HCT116 (cell line): ENCODE results near the gene LGALS4. TPM values are rescaled to one million over a fixed set of nuclear protein-coding genes. Genes with fewer than 3 reads are reported as not detected.
A peak's percentile ranks its signal among the peaks of the same experiment; 100 is the strongest.

Experiments used
- ATAC-seq: fragments of 200-7000 bp; cut with Tn5 transposase; 2 replicates; pipeline ENCODE4 v1.9.1; 2020; ENCODE audit warnings: mild to moderate bottlenecking, moderate library complexity
- BruUV-seq: library from RNA; stranded (reverse); fragments of 400-500 nt; replicated peaks from 2 replicates; lab custom pipeline; 2021; lab: Mats Ljungman, UMichigan
- CTCF ChIA-PET: fragments of 300-600 bp; sonication (Branson Sonifier 250); formaldehyde crosslinking; loops from one replicate; lab custom pipeline; 2021; ENCODE audit warnings: antibody characterized with exemption; lab: Charles Lee
- POLR2A ChIA-PET: fragments of 300-600, 350-600 bp; sonication (Branson Sonifier 250); formaldehyde crosslinking; loops from one replicate; lab custom pipeline; 2021; ENCODE audit warnings: antibody characterized with exemption; lab: Charles Lee
- RAD21 ChIA-PET, 2 experiments: fragments of 300-600 bp; sonication (Branson Sonifier 250); formaldehyde crosslinking; loops; one replicate each; lab custom pipeline; 2023; ENCODE audit warnings: low total read pairs in 2 of 2; ENCODE audit not compliant: uncharacterized antibody in 2 of 2, unreplicated experiment in 2 of 2, low non-redundant PET in 1 of 2; lab: Charles Lee
- DNase-seq: peaks from one replicate; pipeline ENCODE4 v3.0.0-alpha.2; 2010; ENCODE audit warnings: low read depth, low spot score
- H2AFZ ChIP-seq: fragments of 200-600 bp; shearing (Covaris generic), sonication (generic); 2 replicates; pipeline ENCODE4 v1.6.1; 2017; ENCODE audit warnings: low read depth, mixed run types, mixed read lengths, antibody characterized with exemption, low read length; ENCODE audit not compliant: poor library complexity, severe bottlenecking
- H3K27ac ChIP-seq: 2 replicates; pipeline ENCODE4 v1.5.1; 2012; ENCODE audit warnings: low read depth, low read length
- H3K27me3 ChIP-seq: fragments of 200-600 bp; sonication (generic); 2 replicates; pipeline ENCODE4 v1.6.1; 2016; ENCODE audit warnings: mixed run types, low read length, mixed read lengths; ENCODE audit not compliant: insufficient read depth
- H3K36me3 ChIP-seq, 2 experiments: fragments of 200-500 bp in 1 of 2; fragments of 200-600 bp in 1 of 2; sonication (Bioruptor generic) in 1 of 2; sonication (generic) in 1 of 2; 2 replicates each; pipeline versions ENCODE4 v1.5.1 to v1.6.1; 2014 to 2016; ENCODE audit warnings: low read length in 2 of 2, inconsistent platforms in 1 of 2, mixed read lengths in 1 of 2, mixed run types in 1 of 2; ENCODE audit not compliant: insufficient read depth in 2 of 2, control insufficient read depth in 1 of 2
- H3K4me1 ChIP-seq, 2 experiments: fragments of 200-600 bp in 1 of 2; sonication (generic) in 1 of 2; 2 replicates each; pipeline versions ENCODE4 v1.5.1 to v1.6.1; 2012 to 2017; ENCODE audit warnings: low read length in 2 of 2, inconsistent platforms in 1 of 2, mild to moderate bottlenecking in 1 of 2, mixed read lengths in 1 of 2, mixed run types in 1 of 2, moderate library complexity in 1 of 2; ENCODE audit not compliant: insufficient read depth in 2 of 2, control insufficient read depth in 1 of 2
- H3K4me2 ChIP-seq: fragments of 200-600 bp; sonication (generic); 2 replicates; pipeline ENCODE4 v1.6.1; 2017; ENCODE audit warnings: mixed run types, low read length, mixed read lengths
- H3K4me3 ChIP-seq, 2 experiments: fragments of 200-600 bp in 1 of 2; sonication (generic) in 1 of 2; replicated peaks in 1 of 2; 2 replicates each; pipeline ENCODE4 v1.5.1; 2011 to 2016; ENCODE audit warnings: low read length in 2 of 2, control low read depth in 1 of 2, low read depth in 1 of 2, mild to moderate bottlenecking in 1 of 2, mixed read lengths in 1 of 2, mixed run types in 1 of 2
- H3K79me2 ChIP-seq: fragments of 200-600 bp; sonication (generic); 2 replicates; pipeline ENCODE4 v1.6.1; 2017; ENCODE audit warnings: mild to moderate bottlenecking, mixed run types, low read length, moderate library complexity, mixed read lengths; ENCODE audit not compliant: insufficient read depth
- H3K9ac ChIP-seq: fragments of 200-600 bp; sonication (generic); 2 replicates; pipeline ENCODE4 v1.6.1; 2016; ENCODE audit warnings: low read length, mixed read lengths
- H3K9me2 ChIP-seq: fragments of 200-600 bp; sonication (generic), shearing (Covaris generic); 2 replicates; pipeline ENCODE4 v1.6.1; 2017; ENCODE audit warnings: mixed run types, mild to moderate bottlenecking, moderate library complexity; ENCODE audit not compliant: insufficient read depth
- H3K9me3 ChIP-seq, 2 experiments: fragments of 200-500 bp in 1 of 2; fragments of 200-600 bp in 1 of 2; sonication (Bioruptor generic) in 1 of 2; sonication (generic) in 1 of 2; 2 replicates each; pipeline ENCODE4 v1.6.1; 2014 to 2017; ENCODE audit warnings: low read length in 2 of 2, mixed read lengths in 2 of 2, inconsistent platforms in 1 of 2, low read depth in 1 of 2, mild to moderate bottlenecking in 1 of 2, mixed run types in 1 of 2, moderate library complexity in 1 of 2; ENCODE audit not compliant: control insufficient read depth in 1 of 2, insufficient read depth in 1 of 2
- H4K20me1 ChIP-seq: fragments of 200-600 bp; sonication (generic), shearing (Covaris generic); 2 replicates; pipeline ENCODE4 v1.6.1; 2017; ENCODE audit warnings: mixed run types, mild to moderate bottlenecking, moderate library complexity; ENCODE audit not compliant: insufficient read depth
- POLR2A ChIP-seq: IDR thresholded peaks from 2 replicates; pipeline ENCODE4 v1.7.0; 2011; ENCODE audit warnings: borderline replicate concordance; ENCODE audit not compliant: insufficient read depth, insufficient read length; ENCODE audit errors: extremely low read depth
- POLR2AphosphoS5 ChIP-seq: IDR thresholded peaks from 2 replicates; pipeline ENCODE4 v1.6.1; 2011; ENCODE audit warnings: mild to moderate bottlenecking, low read depth, low read length, moderate library complexity
- SP1 ChIP-seq: IDR thresholded peaks from 2 replicates; pipeline ENCODE4 v1.6.1; 2012; ENCODE audit warnings: low read depth
- SRF ChIP-seq: IDR thresholded peaks from 2 replicates; pipeline ENCODE4 v1.6.1; 2012; ENCODE audit warnings: low read depth
- intact Hi-C: fragments of 100-400 bp; cut with micrococcal nuclease; formaldehyde crosslinking; loops from 2 replicates; pipeline ENCODE4 v1.10.0; 2022
- total RNA-seq: library from RNA; stranded (reverse); gene quantifications from one replicate; pipeline ENCODE4 v1.2.1, GENCODE V29; 2021; ENCODE audit not compliant: unreplicated experiment
- TF ChIP-seq, protein P1 (sequence below): IDR thresholded peaks from 2 replicates; pipeline ENCODE4 v1.6.1; 2012; ENCODE audit warnings: low read depth

LGALS4 gene
- total RNA-seq, 1 experiment from 2014 or later, result 0.86 TPM

DNA sequence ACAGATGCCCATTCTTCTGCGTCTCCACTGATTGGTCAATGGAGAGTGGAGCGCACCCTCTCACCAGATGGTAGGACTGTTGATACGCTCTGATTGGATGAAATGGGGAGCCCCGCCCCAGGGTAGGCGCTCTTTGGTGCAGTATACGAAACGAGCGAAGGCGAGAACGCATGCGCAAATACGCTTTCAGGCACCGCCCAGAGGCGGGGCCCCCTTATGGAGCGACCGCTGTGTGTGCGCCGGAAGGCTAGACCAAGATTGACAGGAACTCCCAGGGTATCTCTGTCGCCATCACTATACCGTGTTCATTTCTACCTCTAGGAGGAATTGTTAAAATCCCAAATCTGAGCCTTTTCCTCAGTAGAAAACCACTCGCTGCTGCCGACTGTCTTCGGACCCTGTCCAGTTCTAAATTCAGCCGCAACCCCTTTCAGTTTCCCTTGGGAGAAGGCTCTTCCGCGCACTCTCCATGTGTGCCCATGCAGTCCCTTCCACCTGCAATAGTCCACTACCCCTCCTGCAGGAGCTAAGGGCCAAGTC lies 37.8 kb upstream of the LGALS4 start:
- Histone ChIP-seq H3K9me2 (no peaks in the 10 kb centered on the region), H3K36me3 (peaks cover 19 to 31% of the 10 kb centered on the region in 2 experiments), H3K4me1 (peaks cover 14 to 41% of the 10 kb centered on the region in 2 experiments), H2AFZ (no peak overlapping the region), H3K9ac (peak overlapping the region; percentile 96), H3K4me3 (peak overlapping the region; percentile 77 to 84), H3K9me3 (no peaks in the 10 kb centered on the region), H4K20me1 (peaks cover 5% of the 10 kb centered on the region; the same call in 1 of the 2 replicates)
- no TSS peak for BruUV-seq
- CTCF ChIA-PET, result no interaction called here
- DNase-seq, result peak; percentile 100
- TF ChIP-seq SP1, result no peak
- peak; percentile 96 for TF ChIP-seq POLR2A
- TF ChIP-seq POLR2AphosphoS5, result peak; percentile 86
- peak; percentile 20 for TF ChIP-seq SRF
- TF ChIP-seq, protein P1, sequence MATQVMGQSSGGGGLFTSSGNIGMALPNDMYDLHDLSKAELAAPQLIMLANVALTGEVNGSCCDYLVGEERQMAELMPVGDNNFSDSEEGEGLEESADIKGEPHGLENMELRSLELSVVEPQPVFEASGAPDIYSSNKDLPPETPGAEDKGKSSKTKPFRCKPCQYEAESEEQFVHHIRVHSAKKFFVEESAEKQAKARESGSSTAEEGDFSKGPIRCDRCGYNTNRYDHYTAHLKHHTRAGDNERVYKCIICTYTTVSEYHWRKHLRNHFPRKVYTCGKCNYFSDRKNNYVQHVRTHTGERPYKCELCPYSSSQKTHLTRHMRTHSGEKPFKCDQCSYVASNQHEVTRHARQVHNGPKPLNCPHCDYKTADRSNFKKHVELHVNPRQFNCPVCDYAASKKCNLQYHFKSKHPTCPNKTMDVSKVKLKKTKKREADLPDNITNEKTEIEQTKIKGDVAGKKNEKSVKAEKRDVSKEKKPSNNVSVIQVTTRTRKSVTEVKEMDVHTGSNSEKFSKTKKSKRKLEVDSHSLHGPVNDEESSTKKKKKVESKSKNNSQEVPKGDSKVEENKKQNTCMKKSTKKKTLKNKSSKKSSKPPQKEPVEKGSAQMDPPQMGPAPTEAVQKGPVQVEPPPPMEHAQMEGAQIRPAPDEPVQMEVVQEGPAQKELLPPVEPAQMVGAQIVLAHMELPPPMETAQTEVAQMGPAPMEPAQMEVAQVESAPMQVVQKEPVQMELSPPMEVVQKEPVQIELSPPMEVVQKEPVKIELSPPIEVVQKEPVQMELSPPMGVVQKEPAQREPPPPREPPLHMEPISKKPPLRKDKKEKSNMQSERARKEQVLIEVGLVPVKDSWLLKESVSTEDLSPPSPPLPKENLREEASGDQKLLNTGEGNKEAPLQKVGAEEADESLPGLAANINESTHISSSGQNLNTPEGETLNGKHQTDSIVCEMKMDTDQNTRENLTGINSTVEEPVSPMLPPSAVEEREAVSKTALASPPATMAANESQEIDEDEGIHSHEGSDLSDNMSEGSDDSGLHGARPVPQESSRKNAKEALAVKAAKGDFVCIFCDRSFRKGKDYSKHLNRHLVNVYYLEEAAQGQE, result no peak
- TF ChIP-seq, all 23 proteins: peak for 3
- intact Hi-C loops, result loop anchor here (1.0 to 5.0 kb wide), 3 partner anchors 49 to 168 kb away; partner anchors contain the start of genes MRPS12, NFKBIB, SARS2 and SIRT2
- Histone ChIP-seq H3K27ac (peak overlapping the region; percentile 98), H3K4me2 (peak overlapping the region; percentile 92), H3K27me3 (no peaks in the 10 kb centered on the region), H3K79me2 (peaks cover 37% of the 10 kb centered on the region)
- ChIA-PET POLR2A (interaction anchor here (0.5 kb wide), 1 partner anchor 240 kb away, joined by 4 read pairs; no protein-coding TSS in a partner anchor), RAD21 (no interaction called here)
- peak; percentile 78 for ATAC-seq
